Kidney (tissue), 14 donors: ENCODE data around the gene FBL. TPM values are rescaled to one million over a fixed set of nuclear protein-coding genes. Genes with fewer than 3 reads are reported as not detected.

Source experiments
- DNase-seq, 5 donors: peaks; one replicate each; pipeline ENCODE4 v3.0.0-alpha.2; 2013 to 2020
- FAIRE-seq: peaks from 2 replicates; lab custom pipeline; 2012; peaks lifted over from hg19 to GRCh38; lab: Jason Lieb, UNC
- H3K27ac ChIP-seq, 2 donors: one replicate each; pipeline ENCODE4 v1.7.0; 2013; ENCODE audit warnings: low read depth in 2 of 2, low read length in 2 of 2, inconsistent platforms in 1 of 2
- H3K27me3 ChIP-seq: one replicate; pipeline ENCODE4 v1.7.1; 2013; ENCODE audit warnings: low read length, inconsistent platforms; ENCODE audit not compliant: control insufficient read depth, insufficient read depth
- H3K36me3 ChIP-seq, 3 donors: one replicate each; pipeline versions ENCODE4 v1.7.0 to v1.7.1; 2013; ENCODE audit warnings: low read length in 3 of 3, control low read depth in 1 of 3, inconsistent platforms in 1 of 3; ENCODE audit not compliant: insufficient read depth in 3 of 3, control insufficient read depth in 2 of 3
- H3K4me1 ChIP-seq, 3 donors: one replicate each; pipeline versions ENCODE4 v1.7.0 to v1.7.1; 2013; ENCODE audit warnings: low read length in 3 of 3, inconsistent platforms in 1 of 3, low read depth in 1 of 3; ENCODE audit not compliant: control insufficient read depth in 2 of 3, insufficient read depth in 2 of 3
- H3K4me3 ChIP-seq, 3 donors: one replicate each; pipeline versions ENCODE4 v1.7.0 to v1.8.1; 2013; ENCODE audit warnings: low read length in 3 of 3, control low read depth in 1 of 3, inconsistent platforms in 1 of 3
- H3K9ac ChIP-seq, 3 donors: one replicate each; pipeline versions ENCODE4 v1.7.0 to v1.7.1; 2013; ENCODE audit warnings: low read length in 3 of 3, control low read depth in 1 of 3, inconsistent platforms in 1 of 3
- H3K9me3 ChIP-seq, 3 donors: one replicate each; pipeline versions ENCODE4 v1.7.0 to v1.7.1; 2013; ENCODE audit warnings: low read length in 3 of 3, control low read depth in 1 of 3, inconsistent platforms in 1 of 3; ENCODE audit not compliant: control insufficient read depth in 2 of 3, insufficient read depth in 1 of 3
- intact Hi-C: fragments of 100-400 bp; cut with DNase I; formaldehyde crosslinking; loops from one replicate; pipeline ENCODE4 v1.11.1; 2022
- polyA plus RNA-seq: library from polyadenylated mRNA; stranded (reverse); fragments of 350-450 nt; fragmentation: Illumina TruSeq; extraction: RNeasy Lipid Tissue Mini Kit (QIAGEN cat#74804); gene quantifications from one replicate; pipeline ENCODE4 v1.2.3, GENCODE V29; 2014; ENCODE audit warnings: low read depth, low replicate concordance; ENCODE audit not compliant: insufficient read depth
- total RNA-seq: library from RNA; stranded (reverse); fragmentation: NEBNext Ultra II Directional; extraction: Animal tissue kit (Norgen Biotek cat#: 25700); gene quantifications from one replicate; pipeline ENCODE4 v1.2.1, GENCODE V29; 2021
- TF ChIP-seq, protein P1 (sequence below): IDR thresholded peaks from 3 replicates; pipeline ENCODE4 v1.5.1; 2012; ENCODE audit warnings: mild to moderate bottlenecking, moderate library complexity, borderline replicate concordance; ENCODE audit not compliant: insufficient read depth; ENCODE audit errors: extremely low read depth
- donor health status: control.
- donor health status: control.
- donor health status: control.
- donor health status: control.
- donor health status: control.
- donor health status: DM: yes; HTN: yes; CAD: no.
- donor health status: Normal renal cell carcinoma (clear cell type).

FBL gene
- total and polyA plus RNA-seq, 2 donors from 2014 or later, result 155 to 165 TPM

- DNase-seq, result peak in 1 of 5 donors; percentile 34
- peaks cover 12 to 53% (median 19%) of the 10 kb centered on the region in 3 donors for H3K36me3 ChIP-seq
- no peak for FAIRE-seq
- H3K9ac ChIP-seq, result peak overlapping the region; percentile 46 to 86 (median 49)
- intact Hi-C loops, result no loop called here
- no peaks in the 10 kb centered on the region for H3K27me3 ChIP-seq
- H3K27ac ChIP-seq, result peak overlapping the region in 1 of 2 donors; percentile 92
- peaks cover 0 to 13% (median 7%) of the 10 kb centered on the region in 3 donors for H3K4me1 ChIP-seq
- TF ChIP-seq, protein P1, sequence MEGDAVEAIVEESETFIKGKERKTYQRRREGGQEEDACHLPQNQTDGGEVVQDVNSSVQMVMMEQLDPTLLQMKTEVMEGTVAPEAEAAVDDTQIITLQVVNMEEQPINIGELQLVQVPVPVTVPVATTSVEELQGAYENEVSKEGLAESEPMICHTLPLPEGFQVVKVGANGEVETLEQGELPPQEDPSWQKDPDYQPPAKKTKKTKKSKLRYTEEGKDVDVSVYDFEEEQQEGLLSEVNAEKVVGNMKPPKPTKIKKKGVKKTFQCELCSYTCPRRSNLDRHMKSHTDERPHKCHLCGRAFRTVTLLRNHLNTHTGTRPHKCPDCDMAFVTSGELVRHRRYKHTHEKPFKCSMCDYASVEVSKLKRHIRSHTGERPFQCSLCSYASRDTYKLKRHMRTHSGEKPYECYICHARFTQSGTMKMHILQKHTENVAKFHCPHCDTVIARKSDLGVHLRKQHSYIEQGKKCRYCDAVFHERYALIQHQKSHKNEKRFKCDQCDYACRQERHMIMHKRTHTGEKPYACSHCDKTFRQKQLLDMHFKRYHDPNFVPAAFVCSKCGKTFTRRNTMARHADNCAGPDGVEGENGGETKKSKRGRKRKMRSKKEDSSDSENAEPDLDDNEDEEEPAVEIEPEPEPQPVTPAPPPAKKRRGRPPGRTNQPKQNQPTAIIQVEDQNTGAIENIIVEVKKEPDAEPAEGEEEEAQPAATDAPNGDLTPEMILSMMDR, result no peak
- no peaks in the 10 kb centered on the region for H3K9me3 ChIP-seq
- peak overlapping the region; percentile 63 to 94 (median 72) for H3K4me3 ChIP-seq
Measured at GRCh38 chr19:39832341-39833083, 13.7 kb downstream of the FBL start.

GRCh38 chr19:39831679-39832078, 14.5 kb downstream of the FBL start:
- Histone ChIP-seq H3K9me3 (no peaks in the 10 kb centered on the region), H3K27me3 (no peaks in the 10 kb centered on the region), H3K4me1 (peaks cover 0 to 13% (median 7%) of the 10 kb centered on the region in 3 donors), H3K27ac (no peak overlapping the region), H3K9ac (no peak overlapping the region), H3K4me3 (peak overlapping the region in 1 of 3 donors; percentile 94), H3K36me3 (peaks cover 12 to 51% (median 20%) of the 10 kb centered on the region in 3 donors)
- FAIRE-seq (no peak), DNase-seq (peak in 2 of 5 donors; percentile 35 to 64)
- TF ChIP-seq, protein P1, result no peak
- intact Hi-C loops, result no loop called here

- FAIRE-seq, result no peak
- H3K9me3 ChIP-seq, result no peaks in the 10 kb centered on the region
- H3K27ac ChIP-seq, result no peak overlapping the region
- no peak for DNase-seq
- no peak overlapping the region for H3K4me3 ChIP-seq
- no peak overlapping the region for H3K9ac ChIP-seq
- H3K36me3 ChIP-seq, result peaks cover 12 to 52% (median 23%) of the 10 kb centered on the region in 3 donors
- TF ChIP-seq, protein P1, result no peak
- no peaks in the 10 kb centered on the region for H3K27me3 ChIP-seq
- intact Hi-C loops, result no loop called here
- H3K4me1 ChIP-seq, result peaks cover 0 to 13% (median 7%) of the 10 kb centered on the region in 3 donors
Measured at GRCh38 chr19:39830847-39831246, 15.3 kb downstream of the FBL start.
